ENCODE results near the gene CFAP221.
A peak's percentile ranks its signal among the peaks of the same experiment; 100 is the strongest.

Gene CFAP221

GRCh38 chr2:119544075-119544938 is at the start of gene CFAP221:
TSS of gene CFAP221 (plus strand) at chr2:119544449. CDS start at chr2:119546132, 1,683 bp downstream.
- DNase-seq: no peak

GRCh38 chr2:119495948-119496347 is 48.3 kb upstream of the CFAP221 start:
- DNase-seq: no peak

- DNase-seq: no peak
These were observed 47.6 kb upstream of the CFAP221 start for GRCh38 chr2:119496682-119497081.

GRCh38 chr2:119508756-119509155 is 35.5 kb upstream of the CFAP221 start:
- no peak for DNase-seq

GRCh38 chr2:119511989-119512388 is 32.3 kb upstream of the CFAP221 start:
- DNase-seq: no peak

GRCh38 chr2:119512946-119513345 is 31.3 kb upstream of the CFAP221 start:
- DNase-seq: no peak

- DNase-seq: no peak
These were observed 30.4 kb upstream of the CFAP221 start for GRCh38 chr2:119513832-119514231.

- DNase-seq: no peak
These were observed 28.1 kb upstream of the CFAP221 start for GRCh38 chr2:119516121-119516520.

GRCh38 chr2:119517433-119517832 is 26.8 kb upstream of the CFAP221 start:
- peak; percentile 22 for DNase-seq

GRCh38 chr2:119518401-119519056 is 25.7 kb upstream of the CFAP221 start:
- no peak for DNase-seq

GRCh38 chr2:119519057-119519408 is 25.2 kb upstream of the CFAP221 start:
- no peak for DNase-seq

- no peak for DNase-seq
These were observed 23.4 kb upstream of the CFAP221 start for GRCh38 chr2:119520696-119521432.

GRCh38 chr2:119521433-119522050 is 22.7 kb upstream of the CFAP221 start:
- DNase-seq: no peak

- no peak for DNase-seq
These were observed 21.6 kb upstream of the CFAP221 start for GRCh38 chr2:119522671-119523070.

GRCh38 chr2:119523383-119523951 is 20.8 kb upstream of the CFAP221 start:
- no peak for DNase-seq

- no peak for DNase-seq
These were observed 20.1 kb upstream of the CFAP221 start, which contains the start of gene SCTR for GRCh38 chr2:119523952-119524694. TSS of gene SCTR (minus strand) at chr2:119524483. CDS start at chr2:119524226, 257 bp downstream.

GRCh38 chr2:119525614-119526013 is 18.6 kb upstream of the CFAP221 start:
- DNase-seq: peak; percentile 33

- DNase-seq: no peak
These were observed 16.2 kb upstream of the CFAP221 start for GRCh38 chr2:119527999-119528398.

GRCh38 chr2:119531292-119531691 is 13.0 kb upstream of the CFAP221 start:
- no peak for DNase-seq

- no peak for DNase-seq
These were observed 10.7 kb upstream of the CFAP221 start for GRCh38 chr2:119533560-119533959.

GRCh38 chr2:119536211-119536610 is 8.0 kb upstream of the CFAP221 start:
- DNase-seq: no peak

GRCh38 chr2:119536707-119537106 is 7.5 kb upstream of the CFAP221 start:
- DNase-seq: no peak
